ENCODE measurements around the gene SLC35D1.
"Not testable (repeated sequence)": the region's sequence is repeated elsewhere in the genome, so short reads cannot be mapped to it uniquely, and the experiment has no call there.

SLC35D1 gene

GRCh38 chr1:67084765-67085318, 30.9 kb upstream of the SLC35D1 start:
- no peak for TF ChIP-seq CTCF (conservative IDR thresholded peaks at IDR 0.05; ENCODE audit: low read depth, low read length)

GRCh38 chr1:67078291-67078690, 24.3 kb upstream of the SLC35D1 start:
- no peaks in the 10 kb centered on the region for H3K79me2 ChIP-seq (ENCODE audit: insufficient read depth, low read depth)
- no peaks in the 10 kb centered on the region for H3K4me1 ChIP-seq (ENCODE audit: low read depth, poor library complexity, severe bottlenecking)
- TF ChIP-seq CTCF (conservative IDR thresholded peaks at IDR 0.05; ENCODE audit: low read depth, low read length) = no peak
- H3K4me2 ChIP-seq = no peak overlapping the region
- no peak overlapping the region for H2AFZ ChIP-seq (ENCODE audit: low read depth)
- no peak overlapping the region for H3K4me3 ChIP-seq (IDR thresholded peaks at IDR 0.05; ENCODE audit: insufficient read depth, low read depth, low read length)
- H4K20me1 ChIP-seq (ENCODE audit: insufficient read depth) = no peaks in the 10 kb centered on the region
- no peaks in the 10 kb centered on the region for H3K27me3 ChIP-seq (ENCODE audit: insufficient read depth, low read depth)
- no peak overlapping the region for H3K9ac ChIP-seq
- H3K36me3 ChIP-seq (ENCODE audit: insufficient read depth) = no peaks in the 10 kb centered on the region
- H3K27ac ChIP-seq = no peak overlapping the region

More at GRCh38 chr1:67084765-67085318, 30.9 kb upstream of the SLC35D1 start:
- H3K4me1 ChIP-seq (ENCODE audit: low read depth, poor library complexity, severe bottlenecking) = no peaks in the 10 kb centered on the region
- H3K36me3 ChIP-seq (ENCODE audit: insufficient read depth) = no peaks in the 10 kb centered on the region
- H3K4me2 ChIP-seq = no peak overlapping the region
- no peak overlapping the region for H3K9ac ChIP-seq
- no peaks in the 10 kb centered on the region for H3K27me3 ChIP-seq (ENCODE audit: insufficient read depth, low read depth)
- no peaks in the 10 kb centered on the region for H4K20me1 ChIP-seq (ENCODE audit: insufficient read depth)
- H2AFZ ChIP-seq (ENCODE audit: low read depth) = no peak overlapping the region
- H3K4me3 ChIP-seq (IDR thresholded peaks at IDR 0.05; ENCODE audit: insufficient read depth, low read depth, low read length) = no peak overlapping the region
- H3K27ac ChIP-seq = no peak overlapping the region
- H3K79me2 ChIP-seq (ENCODE audit: insufficient read depth, low read depth) = no peaks in the 10 kb centered on the region

GRCh38 chr1:67077593-67077992, 23.6 kb upstream of the SLC35D1 start:
- no peak overlapping the region for H3K9ac ChIP-seq
- no peak overlapping the region for H3K4me2 ChIP-seq
- no peaks in the 10 kb centered on the region for H3K79me2 ChIP-seq (ENCODE audit: insufficient read depth, low read depth)
- H3K27ac ChIP-seq = no peak overlapping the region
- no peak overlapping the region for H2AFZ ChIP-seq (ENCODE audit: low read depth)
- no peak overlapping the region for H3K4me3 ChIP-seq (IDR thresholded peaks at IDR 0.05; ENCODE audit: insufficient read depth, low read depth, low read length)
- H3K4me1 ChIP-seq (ENCODE audit: low read depth, poor library complexity, severe bottlenecking) = no peaks in the 10 kb centered on the region
- no peaks in the 10 kb centered on the region for H3K36me3 ChIP-seq (ENCODE audit: insufficient read depth)
- H4K20me1 ChIP-seq (ENCODE audit: insufficient read depth) = no peaks in the 10 kb centered on the region
- no peaks in the 10 kb centered on the region for H3K27me3 ChIP-seq (ENCODE audit: insufficient read depth, low read depth)
- TF ChIP-seq CTCF (conservative IDR thresholded peaks at IDR 0.05; ENCODE audit: low read depth, low read length) = no peak

DNA sequence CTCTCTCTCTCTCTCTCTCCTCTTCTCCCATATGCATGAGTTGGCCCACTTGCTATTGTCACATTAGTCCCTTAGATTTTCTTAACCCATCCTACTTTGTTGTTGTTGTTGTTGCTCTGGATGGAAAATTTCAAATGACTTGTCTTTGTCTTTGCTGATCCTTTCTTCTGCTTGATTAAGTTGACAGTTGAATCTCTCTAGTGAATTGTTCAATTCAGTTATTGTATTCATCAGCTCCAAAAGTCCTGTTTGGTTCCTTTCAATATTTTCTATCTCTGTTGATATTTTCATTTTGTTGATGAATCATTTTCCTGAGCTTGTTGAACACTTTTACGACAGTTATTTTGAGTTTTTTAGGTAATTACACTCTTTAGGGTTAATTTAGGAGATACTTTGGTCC, 18.8 kb upstream of the SLC35D1 start:
- Histone ChIP-seq H3K79me2 (ENCODE audit: insufficient read depth, low read depth) (no peaks in the 10 kb centered on the region), H4K20me1 (ENCODE audit: insufficient read depth) (no peaks in the 10 kb centered on the region), H3K27me3 (ENCODE audit: insufficient read depth, low read depth) (no peaks in the 10 kb centered on the region), H2AFZ (ENCODE audit: low read depth) (no peak overlapping the region), H3K9ac (no peak overlapping the region), H3K4me2 (no peak overlapping the region), H3K27ac (no peak overlapping the region), H3K36me3 (ENCODE audit: insufficient read depth) (no peaks in the 10 kb centered on the region), H3K4me1 (ENCODE audit: low read depth, poor library complexity, severe bottlenecking) (no peaks in the 10 kb centered on the region), H3K4me3 (IDR thresholded peaks at IDR 0.05; ENCODE audit: insufficient read depth, low read depth, low read length) (no peak overlapping the region)
- TF ChIP-seq CTCF (conservative IDR thresholded peaks at IDR 0.05; ENCODE audit: low read depth, low read length) = no peak

DNA sequence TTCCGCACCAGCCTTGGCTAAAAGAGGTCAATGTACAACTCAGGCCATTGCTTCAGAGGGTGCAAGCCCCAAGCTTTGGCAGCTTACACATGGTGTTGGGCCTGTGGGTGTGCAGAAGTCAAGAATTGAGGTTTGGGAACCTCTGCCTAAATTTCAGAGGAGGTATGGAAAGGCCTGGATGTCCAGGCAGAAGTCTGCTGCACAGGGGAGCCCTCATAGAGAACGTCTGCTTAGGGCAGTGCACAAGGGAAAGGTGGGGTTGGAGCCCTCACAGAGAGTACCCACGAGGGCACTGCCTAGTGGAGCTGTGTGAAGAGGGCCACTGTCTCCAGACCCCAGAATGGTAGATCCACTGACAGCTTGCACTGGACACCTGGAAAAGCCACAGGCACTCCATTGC, 13.7 kb upstream of the SLC35D1 start:
- not testable (repeated sequence) for H4K20me1 ChIP-seq (ENCODE audit: insufficient read depth); H3K4me1 ChIP-seq (ENCODE audit: low read depth, poor library complexity, severe bottlenecking); H2AFZ ChIP-seq (ENCODE audit: low read depth); H3K27me3 ChIP-seq (ENCODE audit: insufficient read depth, low read depth); H3K4me2 ChIP-seq; H3K79me2 ChIP-seq (ENCODE audit: insufficient read depth, low read depth); H3K27ac ChIP-seq; H3K36me3 ChIP-seq (ENCODE audit: insufficient read depth); H3K4me3 ChIP-seq (IDR thresholded peaks at IDR 0.05; ENCODE audit: insufficient read depth, low read depth, low read length); H3K9ac ChIP-seq
